CD4-positive, alpha-beta memory T cell (primary cell): Measurements from ENCODE around the gene FLT1. TPM values are rescaled to one million over a fixed set of nuclear protein-coding genes. Genes with fewer than 3 reads are reported as not detected.

Experiments
- CTCF ChIA-PET: fragments of 350-600 bp; sonication (Branson Sonifier 250); formaldehyde crosslinking; loops from one replicate; lab custom pipeline; 2021; ENCODE audit warnings: inconsistent platforms; ENCODE audit not compliant: partially characterized antibody; lab: Charles Lee
- POLR2A ChIA-PET: fragments of 350-600 bp; sonication (Branson Sonifier 250); formaldehyde crosslinking; loops from one replicate; lab custom pipeline; 2021; ENCODE audit not compliant: partially characterized antibody; lab: Charles Lee
- DNase-seq, 5 donors: peaks; one replicate each; pipeline versions ENCODE4 v3.0.0 to v3.0.0-alpha.2; 2020 to 2022; ENCODE audit warnings: mixed read lengths in 1 of 5
- H3K27ac ChIP-seq: one replicate; pipeline ENCODE4 v1.7.0; 2013; ENCODE audit warnings: low read depth, low read length
- H3K27me3 ChIP-seq: 2 replicates; pipeline ENCODE4 v1.7.0; 2013; ENCODE audit warnings: mild to moderate bottlenecking, low read length, moderate library complexity; ENCODE audit not compliant: insufficient read depth
- H3K36me3 ChIP-seq: 2 replicates; pipeline ENCODE4 v1.7.0; 2013; ENCODE audit warnings: mild to moderate bottlenecking, low read length, moderate library complexity; ENCODE audit not compliant: insufficient read depth
- H3K4me1 ChIP-seq: 2 replicates; pipeline ENCODE4 v1.7.0; 2013; ENCODE audit warnings: mild to moderate bottlenecking, low read length, moderate library complexity; ENCODE audit not compliant: insufficient read depth
- H3K4me3 ChIP-seq, 2 donors: one replicate each; pipeline ENCODE4 v1.7.0; 2013; ENCODE audit warnings: low read length in 2 of 2, mild to moderate bottlenecking in 1 of 2
- H3K9me3 ChIP-seq, 2 donors: one replicate each; pipeline ENCODE4 v1.7.0; 2013; ENCODE audit warnings: low read length in 2 of 2, control low read depth in 1 of 2; ENCODE audit not compliant: control insufficient read depth in 1 of 2
- H3K27ac Mint-ChIP-seq, 7 donors: one replicate each; pipeline ENCODE4 v1.8.0; 2020 to 2021; ENCODE audit warnings: mixed read lengths in 7 of 7, mild to moderate bottlenecking in 6 of 7, inconsistent platforms in 3 of 7, moderate library complexity in 3 of 7
- H3K27me3 Mint-ChIP-seq, 2 donors: one replicate each; pipeline ENCODE4 v1.8.0; 2020 to 2021; ENCODE audit warnings: mixed read lengths in 2 of 2
- H3K36me3 Mint-ChIP-seq, 2 donors: one replicate each; pipeline ENCODE4 v1.8.0; 2020 to 2021; ENCODE audit warnings: mixed read lengths in 2 of 2, inconsistent platforms in 1 of 2, mild to moderate bottlenecking in 1 of 2
- H3K4me1 Mint-ChIP-seq, 4 donors: one replicate each; pipeline ENCODE4 v1.8.0; 2020 to 2021; ENCODE audit warnings: mixed read lengths in 4 of 4, mild to moderate bottlenecking in 1 of 4
- H3K4me3 Mint-ChIP-seq, 8 donors: one replicate each; pipeline ENCODE4 v1.8.0; 2020 to 2021; ENCODE audit warnings: mixed read lengths in 8 of 8, mild to moderate bottlenecking in 7 of 8, moderate library complexity in 6 of 8, inconsistent platforms in 3 of 8
- H3K9me3 Mint-ChIP-seq, 8 donors: one replicate each; pipeline ENCODE4 v1.8.0; 2020 to 2021; ENCODE audit warnings: mixed read lengths in 8 of 8, mild to moderate bottlenecking in 5 of 8, inconsistent platforms in 3 of 8, moderate library complexity in 1 of 8
- intact Hi-C: fragments of 100-400 bp; cut with micrococcal nuclease; formaldehyde crosslinking; loops from one replicate; pipeline ENCODE4 v1.15.1; 2023
- polyA plus RNA-seq, 2 donors: library from polyadenylated mRNA; unstranded; fragments of 300-500 nt; fragmentation: Illumina TruSeq; gene quantifications; one replicate each; pipeline ENCODE4 v1.2.3, GENCODE V29; 2021
- total RNA-seq, 2 experiments: library from RNA; stranded (reverse); gene quantifications; one replicate each; pipeline ENCODE4 v1.2.3, GENCODE V29; 2021

FLT1 gene
- total and polyA plus RNA-seq, 4 experiments from 2014 or later: 0.15 to 0.26 (median 0.25) TPM; not detected in 1

DNA sequence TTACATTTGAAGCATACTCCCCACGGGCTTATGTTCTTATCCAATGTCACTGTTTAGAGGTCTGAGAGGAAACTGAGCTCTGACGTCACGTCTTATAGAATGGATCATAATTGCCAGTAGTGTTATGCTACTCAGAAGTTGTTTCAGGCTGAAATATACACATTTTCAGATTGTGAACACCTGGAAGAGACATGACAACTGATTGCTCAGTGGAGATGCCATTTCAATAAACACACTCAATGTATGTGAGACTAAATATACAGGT, 17.3 kb downstream of the FLT1 start:
- POLR2A ChIA-PET: no interaction called here
- H3K27me3 Mint-ChIP-seq: peaks cover 11% of the 10 kb centered on the region in 2 donors
- CTCF ChIA-PET: no interaction called here

GRCh38 chr13:28476919-28477708, 17.8 kb downstream of the FLT1 start:
- H3K4me1 ChIP-seq: no peaks in the 10 kb centered on the region
- H3K4me1 Mint-ChIP-seq: no peaks in the 10 kb centered on the region
- H3K9me3 ChIP-seq: no peaks in the 10 kb centered on the region
- H3K4me3 ChIP-seq: no peak overlapping the region
- no peak for DNase-seq
- H3K36me3 ChIP-seq: no peaks in the 10 kb centered on the region
- no peaks in the 10 kb centered on the region for H3K27me3 ChIP-seq
- CTCF ChIA-PET: no interaction called here
- H3K27me3 Mint-ChIP-seq: peaks cover 8 to 11% of the 10 kb centered on the region in 2 donors
- H3K27ac ChIP-seq: no peak overlapping the region
- peaks cover 0 to under 1% (median 0%) of the 10 kb centered on the region in 8 donors for H3K9me3 Mint-ChIP-seq
- POLR2A ChIA-PET: no interaction called here
- intact Hi-C loops: no loop called here
- H3K4me3 Mint-ChIP-seq: no peak overlapping the region
- H3K27ac Mint-ChIP-seq: no peak overlapping the region
- no peaks in the 10 kb centered on the region for H3K36me3 Mint-ChIP-seq

More for the DNA sequence above, 17.3 kb downstream of the FLT1 start:
- no peaks in the 10 kb centered on the region for H3K36me3 ChIP-seq
- intact Hi-C loops: no loop called here
- H3K4me1 Mint-ChIP-seq: no peaks in the 10 kb centered on the region
- no peak overlapping the region for H3K4me3 ChIP-seq
- no peaks in the 10 kb centered on the region for H3K9me3 ChIP-seq
- no peak overlapping the region for H3K4me3 Mint-ChIP-seq
- H3K36me3 Mint-ChIP-seq: no peaks in the 10 kb centered on the region
- H3K9me3 Mint-ChIP-seq: no peaks in the 10 kb centered on the region
- DNase-seq: no peak
- H3K27ac ChIP-seq: no peak overlapping the region
- H3K27ac Mint-ChIP-seq: no peak overlapping the region
- H3K27me3 ChIP-seq: no peaks in the 10 kb centered on the region
- no peaks in the 10 kb centered on the region for H3K4me1 ChIP-seq

- Mint-ChIP-seq H3K4me1 (no peaks in the 10 kb centered on the region), H3K27ac (no peak overlapping the region), H3K9me3 (peaks cover 0 to 4% (median 0%) of the 10 kb centered on the region in 8 donors), H3K4me3 (no peak overlapping the region), H3K27me3 (peaks cover 7 to 8% of the 10 kb centered on the region in 2 donors), H3K36me3 (no peaks in the 10 kb centered on the region)
- POLR2A ChIA-PET: no interaction called here
- H3K9me3 ChIP-seq: no peaks in the 10 kb centered on the region
- no peaks in the 10 kb centered on the region for H3K36me3 ChIP-seq
- DNase-seq: no peak
- H3K27me3 ChIP-seq: no peaks in the 10 kb centered on the region
- CTCF ChIA-PET: no interaction called here
- no peak overlapping the region for H3K4me3 ChIP-seq
- no peak overlapping the region for H3K27ac ChIP-seq
- no peaks in the 10 kb centered on the region for H3K4me1 ChIP-seq
- intact Hi-C loops: no loop called here
Measured at GRCh38 chr13:28475916-28476725, 18.8 kb downstream of the FLT1 start.

DNA sequence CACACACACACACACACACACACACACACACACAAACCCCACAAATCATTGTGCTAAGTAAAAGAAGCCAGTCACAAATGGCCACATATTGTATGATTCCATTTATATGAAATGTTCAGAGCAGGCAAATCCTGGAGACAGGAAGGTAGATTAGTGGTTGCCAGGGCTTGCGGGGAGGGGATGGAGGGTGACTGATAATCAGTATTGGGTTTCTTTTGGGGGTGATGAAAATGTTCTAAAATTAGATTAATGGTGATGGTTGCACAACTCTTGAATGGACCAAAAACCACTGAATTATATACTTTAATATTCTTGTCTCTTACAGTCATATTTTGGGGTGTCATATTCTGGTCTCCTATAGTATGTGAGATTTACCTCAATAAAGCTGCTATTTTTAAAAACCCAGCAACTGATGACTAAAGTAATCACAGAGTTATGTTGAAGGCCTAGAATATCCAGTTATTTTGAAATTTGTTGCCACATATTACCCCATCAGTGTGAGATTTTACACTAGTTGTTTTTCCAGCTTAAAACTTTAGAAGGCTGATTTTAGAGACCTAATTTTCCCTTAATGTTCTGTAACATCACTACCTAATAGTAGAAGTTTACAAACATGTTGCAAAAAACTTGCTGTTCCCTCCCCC, 20.3 kb downstream of the FLT1 start:
- ChIA-PET CTCF (no interaction called here), POLR2A (no interaction called here)
- Mint-ChIP-seq H3K36me3 (no peaks in the 10 kb centered on the region), H3K4me1 (no peaks in the 10 kb centered on the region), H3K9me3 (peaks cover 0 to 4% (median 0%) of the 10 kb centered on the region in 8 donors), H3K4me3 (no peak overlapping the region), H3K27me3 (peaks cover 4 to 6% of the 10 kb centered on the region in 2 donors), H3K27ac (no peak overlapping the region)
- H3K4me1 ChIP-seq: no peaks in the 10 kb centered on the region
- no peaks in the 10 kb centered on the region for H3K36me3 ChIP-seq
- no peaks in the 10 kb centered on the region for H3K27me3 ChIP-seq
- no peak overlapping the region for H3K27ac ChIP-seq
- DNase-seq: no peak
- no peak overlapping the region for H3K4me3 ChIP-seq
- H3K9me3 ChIP-seq: no peaks in the 10 kb centered on the region
- intact Hi-C loops: no loop called here

- Histone ChIP-seq H3K4me3 (no peak overlapping the region), H3K9me3 (no peaks in the 10 kb centered on the region), H3K27ac (no peak overlapping the region), H3K4me1 (no peaks in the 10 kb centered on the region), H3K36me3 (no peaks in the 10 kb centered on the region), H3K27me3 (no peaks in the 10 kb centered on the region)
- intact Hi-C loops: no loop called here
- DNase-seq: no peak
- peaks cover 0 to 4% (median 0%) of the 10 kb centered on the region in 8 donors for H3K9me3 Mint-ChIP-seq
- H3K36me3 Mint-ChIP-seq: no peaks in the 10 kb centered on the region
- ChIA-PET POLR2A (no interaction called here), CTCF (no interaction called here)
- no peaks in the 10 kb centered on the region for H3K4me1 Mint-ChIP-seq
- H3K27me3 Mint-ChIP-seq: peaks cover 3 to 5% of the 10 kb centered on the region in 2 donors
- no peak overlapping the region for H3K4me3 Mint-ChIP-seq
- H3K27ac Mint-ChIP-seq: no peak overlapping the region
Measured at GRCh38 chr13:28473044-28473443, 21.9 kb downstream of the FLT1 start.

- no peak overlapping the region for H3K27ac Mint-ChIP-seq
- H3K4me1 Mint-ChIP-seq: no peaks in the 10 kb centered on the region
- Histone ChIP-seq H3K9me3 (no peaks in the 10 kb centered on the region), H3K4me3 (no peak overlapping the region), H3K27me3 (no peaks in the 10 kb centered on the region), H3K36me3 (no peaks in the 10 kb centered on the region), H3K27ac (no peak overlapping the region), H3K4me1 (no peaks in the 10 kb centered on the region)
- peaks cover 0 to 4% (median 0%) of the 10 kb centered on the region in 8 donors for H3K9me3 Mint-ChIP-seq
- POLR2A ChIA-PET: no interaction called here
- CTCF ChIA-PET: no interaction called here
- no peak for DNase-seq
- H3K27me3 Mint-ChIP-seq: peaks cover 3 to 5% of the 10 kb centered on the region in 2 donors
- H3K36me3 Mint-ChIP-seq: no peaks in the 10 kb centered on the region
- H3K4me3 Mint-ChIP-seq: no peak overlapping the region
- intact Hi-C loops: no loop called here
Measured at GRCh38 chr13:28471421-28471820, 23.5 kb downstream of the FLT1 start.

DNA sequence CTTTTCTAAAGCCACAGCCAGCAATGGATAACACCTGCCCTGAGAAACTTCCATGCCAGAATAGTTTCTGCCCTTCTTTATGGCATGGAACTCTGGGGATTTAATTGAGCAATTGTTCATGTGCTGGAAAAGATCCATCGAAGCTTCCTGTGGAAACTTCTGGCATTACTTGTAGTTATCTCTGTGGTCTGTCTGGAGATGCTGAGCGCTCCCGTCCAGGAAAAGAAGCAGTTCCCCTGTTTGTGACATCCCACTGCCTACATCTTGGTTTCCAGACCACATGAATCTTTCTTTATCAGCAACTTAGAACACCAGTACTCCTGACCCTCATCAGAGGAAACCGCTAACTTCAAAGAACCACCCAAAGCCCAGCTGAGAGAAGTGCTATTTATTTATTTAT, 24.6 kb downstream of the FLT1 start:
- no peaks in the 10 kb centered on the region for H3K4me1 ChIP-seq
- no peaks in the 10 kb centered on the region for H3K27me3 ChIP-seq
- intact Hi-C loops: no loop called here
- H3K9me3 ChIP-seq: no peaks in the 10 kb centered on the region
- H3K36me3 ChIP-seq: no peaks in the 10 kb centered on the region
- H3K36me3 Mint-ChIP-seq: no peaks in the 10 kb centered on the region
- H3K4me1 Mint-ChIP-seq: no peaks in the 10 kb centered on the region
- H3K4me3 Mint-ChIP-seq: no peak overlapping the region
- no peak for DNase-seq
- ChIA-PET POLR2A (no interaction called here), CTCF (no interaction called here)
- H3K27ac ChIP-seq: no peak overlapping the region
- no peak overlapping the region for H3K27ac Mint-ChIP-seq
- no peak overlapping the region for H3K4me3 ChIP-seq
- peaks cover 0 to 4% (median 0%) of the 10 kb centered on the region in 8 donors for H3K9me3 Mint-ChIP-seq
- H3K27me3 Mint-ChIP-seq: peaks cover 3 to 5% of the 10 kb centered on the region in 2 donors
